ENCODE results near the gene C22orf23.
"Not testable (repeated sequence)": the region's sequence is repeated elsewhere in the genome, so short reads cannot be mapped to it uniquely, and the experiment has no call there.

The C22orf23 gene

DNA sequence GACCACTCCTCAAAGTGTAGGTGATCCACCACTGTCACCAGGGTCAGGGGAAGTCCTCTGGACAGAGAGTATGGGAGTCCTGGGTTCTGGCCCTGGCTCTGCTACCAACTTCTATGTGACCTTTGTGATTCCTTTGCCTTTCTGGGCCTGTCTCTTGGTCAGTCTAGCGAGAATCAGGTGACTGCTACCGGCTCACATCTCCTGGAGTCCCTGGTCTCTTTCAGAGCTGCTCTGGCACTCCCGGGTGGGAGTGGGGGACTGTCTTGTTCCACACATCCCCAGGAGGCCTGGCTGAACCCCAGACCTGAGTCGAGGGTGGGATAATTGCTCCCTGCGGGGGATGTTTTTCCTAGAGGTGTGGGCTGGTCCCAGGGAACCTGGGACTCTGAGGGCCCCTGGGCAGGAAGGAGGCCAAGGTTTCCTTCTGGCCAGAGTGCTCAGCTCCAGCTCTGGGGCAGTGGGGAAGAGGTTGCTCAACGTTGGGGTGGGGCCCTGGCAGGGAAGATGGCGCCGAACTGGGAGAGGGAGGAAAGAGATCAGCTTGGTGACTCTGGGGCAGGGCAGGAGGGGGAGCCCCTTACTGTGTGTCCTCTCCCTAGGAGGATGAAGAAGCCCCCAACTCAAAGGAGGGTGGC is 28.9 kb upstream of the C22orf23 start:
- no peaks in the 10 kb centered on the region for H3K27me3 ChIP-seq (replicated peaks in 2 of 5; ENCODE audit: control insufficient read depth in 4 of 5, insufficient read depth in 5 of 5, low read length in 4 of 5)
- H3K27ac ChIP-seq (ENCODE audit: insufficient read depth in 1 of 2, low read depth in 1 of 2, low read length in 2 of 2, poor library complexity in 1 of 2, severe bottlenecking in 2 of 2) = no peak overlapping the region
- H3K4me3 ChIP-seq (ENCODE audit: control insufficient read depth in 1 of 7, extremely low read depth in 1 of 7, insufficient read depth in 4 of 7, low read depth in 2 of 7, low read length in 6 of 7) = no peak overlapping the region
- CTCF ChIA-PET = interaction anchor here (1.4 kb wide), 1 partner anchor 17 kb away, joined by 4 read pairs; no protein-coding TSS in a partner anchor
- no peaks in the 10 kb centered on the region for H3K9me3 ChIP-seq (ENCODE audit: control extremely low read depth in 1 of 5, control insufficient read depth in 4 of 5, insufficient read depth in 2 of 5, low read depth in 1 of 5, low read length in 4 of 5)
- H3K36me3 ChIP-seq (ENCODE audit: control insufficient read depth in 4 of 4, insufficient read depth in 4 of 4, low read length in 3 of 4) = no peaks in the 10 kb centered on the region
- whole genome bisulfite sequencing (ENCODE audit: insufficient coverage) = 97% methylated on average over 6 of the region's 8 CpGs
- peaks cover 0 to 15% (median 12%) of the 10 kb centered on the region in 4 experiments for H3K4me1 ChIP-seq (ENCODE audit: control extremely low read depth in 1 of 4, control insufficient read depth in 4 of 4, insufficient read depth in 4 of 4, low read length in 3 of 4)
- DNase-seq = no peak
- POLR2A ChIA-PET = interaction anchor here (0.7 kb wide), 1 partner anchor 722 kb away, joined by 3 read pairs; no protein-coding TSS in a partner anchor

DNA sequence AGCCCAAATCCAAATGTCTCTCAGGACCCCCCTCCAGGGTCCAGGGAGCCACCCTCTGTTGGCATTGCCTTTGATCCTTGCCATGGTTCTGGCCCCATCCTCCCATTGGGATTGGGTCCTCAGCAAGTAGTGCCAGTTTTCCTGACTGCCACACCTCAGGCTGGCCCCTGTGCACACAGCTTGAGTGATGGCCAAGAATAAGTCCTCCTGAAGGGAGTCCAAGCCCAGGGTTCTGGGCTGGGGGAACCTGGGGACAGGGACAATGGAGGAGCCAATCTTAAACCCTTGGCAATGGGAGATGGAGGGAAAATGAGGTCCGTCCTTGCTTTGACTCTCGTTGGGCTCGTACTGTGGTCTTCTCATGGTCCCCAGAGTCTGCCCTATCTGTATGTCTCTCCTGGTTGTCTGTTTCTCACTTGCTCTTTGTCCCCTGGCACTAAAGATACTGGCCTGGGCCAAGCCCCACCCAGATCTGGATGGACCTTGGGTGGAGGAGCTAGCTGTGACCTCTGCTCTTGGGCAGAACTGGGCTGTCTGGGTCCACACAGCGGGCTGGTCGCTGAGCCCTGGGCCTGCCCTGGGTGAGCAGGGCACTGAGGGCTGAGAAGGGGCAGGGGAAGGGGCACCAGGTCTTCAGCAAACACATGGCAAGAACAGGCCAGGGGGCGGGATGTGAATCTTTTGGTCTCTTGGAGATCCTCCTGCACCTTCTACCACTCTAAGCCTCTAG is 28.0 kb upstream of the C22orf23 start:
- no peak overlapping the region for H3K4me3 ChIP-seq (ENCODE audit: control insufficient read depth in 1 of 7, extremely low read depth in 1 of 7, insufficient read depth in 4 of 7, low read depth in 2 of 7, low read length in 6 of 7)
- H3K36me3 ChIP-seq (ENCODE audit: control insufficient read depth in 4 of 4, insufficient read depth in 4 of 4, low read length in 3 of 4) = peaks cover 0 to 3% (median under 1%) of the 10 kb centered on the region in 4 experiments
- no peaks in the 10 kb centered on the region for H3K27me3 ChIP-seq (replicated peaks in 2 of 5; ENCODE audit: control insufficient read depth in 4 of 5, insufficient read depth in 5 of 5, low read length in 4 of 5)
- WGBS (ENCODE audit: insufficient coverage) = 95% methylated on average over 4 of the region's 6 CpGs
- CTCF ChIA-PET = interaction anchor here (1.4 kb wide), 1 partner anchor 16 kb away, joined by 4 read pairs; no protein-coding TSS in a partner anchor
- H3K27ac ChIP-seq (ENCODE audit: insufficient read depth in 1 of 2, low read depth in 1 of 2, low read length in 2 of 2, poor library complexity in 1 of 2, severe bottlenecking in 2 of 2) = no peak overlapping the region
- H3K4me1 ChIP-seq (ENCODE audit: control extremely low read depth in 1 of 4, control insufficient read depth in 4 of 4, insufficient read depth in 4 of 4, low read length in 3 of 4) = peaks cover 0 to 6% (median 5%) of the 10 kb centered on the region in 4 experiments
- POLR2A ChIA-PET = no interaction called here
- H3K9me3 ChIP-seq (ENCODE audit: control extremely low read depth in 1 of 5, control insufficient read depth in 4 of 5, insufficient read depth in 2 of 5, low read depth in 1 of 5, low read length in 4 of 5) = no peaks in the 10 kb centered on the region
- no peak for DNase-seq

DNA sequence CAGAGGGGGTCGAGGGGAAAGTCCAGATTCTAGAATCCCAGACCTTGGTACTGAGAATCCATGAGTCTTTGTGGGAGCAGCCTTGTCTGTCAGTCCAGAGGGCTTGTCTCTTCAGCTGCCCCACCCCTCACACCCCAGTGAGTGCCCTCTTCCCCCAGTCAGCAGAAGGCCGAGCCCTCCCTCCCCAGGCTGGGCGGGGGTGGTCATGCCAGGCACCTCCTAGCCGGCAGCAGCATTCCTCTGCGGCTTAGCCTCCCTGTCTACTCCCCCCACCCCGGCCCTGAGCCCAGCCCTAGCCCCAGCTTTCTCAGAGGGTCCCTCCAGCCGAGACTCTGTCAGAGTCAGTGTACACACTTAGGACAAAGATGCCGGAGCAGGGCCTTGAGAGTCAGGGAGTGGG is 26.4 kb upstream of the C22orf23 start:
- CTCF ChIA-PET = interaction anchor here (1.7 kb wide), 1 partner anchor 14 kb away, joined by 6 read pairs; no protein-coding TSS in a partner anchor
- POLR2A ChIA-PET = no interaction called here

DNA sequence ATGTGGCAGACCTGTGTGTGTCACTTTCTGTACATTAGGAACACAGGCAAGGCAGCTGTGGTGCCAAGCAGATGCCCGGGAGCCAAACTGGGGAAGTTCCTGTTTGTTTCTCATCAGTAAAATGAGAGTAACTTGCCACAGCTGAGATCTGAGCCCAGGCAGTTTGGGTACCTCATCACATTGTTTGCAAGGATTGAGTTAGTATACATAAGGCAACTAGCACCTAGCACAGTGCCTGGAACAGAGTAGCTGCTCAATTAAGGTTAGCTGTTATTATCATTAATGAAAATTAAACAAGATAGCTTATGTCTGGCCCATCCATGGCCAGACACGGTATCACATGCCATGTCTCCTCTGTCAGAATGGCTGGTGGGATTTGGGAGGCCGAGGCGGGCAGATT is 23.1 kb upstream of the C22orf23 start:
- ChIA-PET CTCF (interaction anchor here (0.8 to 2.9 kb wide), 3 partner anchors 9 to 13 kb away, joined by 3 to 14 read pairs (median 7); no protein-coding TSS in a partner anchor), POLR2A (no interaction called here)
- H3K36me3 ChIP-seq (ENCODE audit: control insufficient read depth in 4 of 4, insufficient read depth in 4 of 4, low read length in 3 of 4) = peaks cover 0 to 15% (median 11%) of the 10 kb centered on the region in 4 experiments
- no peak overlapping the region for H3K27ac ChIP-seq (ENCODE audit: insufficient read depth in 1 of 2, low read depth in 1 of 2, low read length in 2 of 2, poor library complexity in 1 of 2, severe bottlenecking in 2 of 2)
- DNase-seq = no peak
- no peaks in the 10 kb centered on the region for H3K4me1 ChIP-seq (ENCODE audit: control extremely low read depth in 1 of 4, control insufficient read depth in 4 of 4, insufficient read depth in 4 of 4, low read length in 3 of 4)
- no peaks in the 10 kb centered on the region for H3K9me3 ChIP-seq (ENCODE audit: control extremely low read depth in 1 of 5, control insufficient read depth in 4 of 5, insufficient read depth in 2 of 5, low read depth in 1 of 5, low read length in 4 of 5)
- no peak overlapping the region for H3K4me3 ChIP-seq (ENCODE audit: control insufficient read depth in 1 of 7, extremely low read depth in 1 of 7, insufficient read depth in 4 of 7, low read depth in 2 of 7, low read length in 6 of 7)
- no peaks in the 10 kb centered on the region for H3K27me3 ChIP-seq (replicated peaks in 2 of 5; ENCODE audit: control insufficient read depth in 4 of 5, insufficient read depth in 5 of 5, low read length in 4 of 5)
- WGBS (ENCODE audit: insufficient coverage) = 98% methylated on average over 4 of the region's 4 CpGs

More for the DNA sequence above, 26.4 kb upstream of the C22orf23 start:
- H3K9me3 ChIP-seq (ENCODE audit: control extremely low read depth in 1 of 5, control insufficient read depth in 4 of 5, insufficient read depth in 2 of 5, low read depth in 1 of 5, low read length in 4 of 5) = no peaks in the 10 kb centered on the region
- H3K27ac ChIP-seq (ENCODE audit: insufficient read depth in 1 of 2, low read depth in 1 of 2, low read length in 2 of 2, poor library complexity in 1 of 2, severe bottlenecking in 2 of 2) = no peak overlapping the region
- H3K36me3 ChIP-seq (ENCODE audit: control insufficient read depth in 4 of 4, insufficient read depth in 4 of 4, low read length in 3 of 4) = peaks cover 0 to 5% (median 4%) of the 10 kb centered on the region in 4 experiments
- DNase-seq = no peak
- H3K4me1 ChIP-seq (ENCODE audit: control extremely low read depth in 1 of 4, control insufficient read depth in 4 of 4, insufficient read depth in 4 of 4, low read length in 3 of 4) = no peaks in the 10 kb centered on the region
- no peaks in the 10 kb centered on the region for H3K27me3 ChIP-seq (replicated peaks in 2 of 5; ENCODE audit: control insufficient read depth in 4 of 5, insufficient read depth in 5 of 5, low read length in 4 of 5)
- 100% methylated on average over 3 of the region's 8 CpGs for WGBS (ENCODE audit: insufficient coverage)
- H3K4me3 ChIP-seq (ENCODE audit: control insufficient read depth in 1 of 7, extremely low read depth in 1 of 7, insufficient read depth in 4 of 7, low read depth in 2 of 7, low read length in 6 of 7) = no peak overlapping the region

DNA sequence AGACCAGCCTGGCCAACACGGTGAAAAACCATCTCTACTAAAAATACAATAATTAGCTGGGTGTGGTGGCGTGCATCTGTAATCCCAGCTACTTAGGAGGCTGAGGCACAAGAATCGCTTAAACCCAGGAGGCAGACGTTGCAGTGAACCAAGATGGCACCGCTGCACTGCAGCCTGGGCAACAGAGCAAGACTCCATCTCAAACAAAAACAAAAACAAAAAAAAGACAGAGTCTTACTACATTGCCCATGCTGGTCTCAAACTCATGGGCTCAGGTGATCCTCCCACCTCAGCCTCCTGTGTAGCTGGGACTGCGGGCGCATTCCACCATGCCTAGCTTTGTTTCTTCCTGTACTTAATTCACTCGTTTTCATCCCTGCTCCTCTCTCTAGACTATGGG is 22.6 kb upstream of the C22orf23 start:
- H3K27me3 ChIP-seq (replicated peaks in 2 of 5; ENCODE audit: control insufficient read depth in 4 of 5, insufficient read depth in 5 of 5, low read length in 4 of 5); H3K4me1 ChIP-seq (ENCODE audit: control extremely low read depth in 1 of 4, control insufficient read depth in 4 of 4, insufficient read depth in 4 of 4, low read length in 3 of 4); H3K4me3 ChIP-seq (ENCODE audit: control insufficient read depth in 1 of 7, extremely low read depth in 1 of 7, insufficient read depth in 4 of 7, low read depth in 2 of 7, low read length in 6 of 7); H3K9me3 ChIP-seq (ENCODE audit: control extremely low read depth in 1 of 5, control insufficient read depth in 4 of 5, insufficient read depth in 2 of 5, low read depth in 1 of 5, low read length in 4 of 5); POLR2A ChIA-PET; H3K27ac ChIP-seq (ENCODE audit: insufficient read depth in 1 of 2, low read depth in 1 of 2, low read length in 2 of 2, poor library complexity in 1 of 2, severe bottlenecking in 2 of 2); DNase-seq: not testable (repeated sequence)
- 97% methylated on average over 8 of the region's 8 CpGs for WGBS (ENCODE audit: insufficient coverage)
- peaks cover 0 to 18% (median 12%) of the 10 kb centered on the region in 4 experiments for H3K36me3 ChIP-seq (ENCODE audit: control insufficient read depth in 4 of 4, insufficient read depth in 4 of 4, low read length in 3 of 4)
- CTCF ChIA-PET = interaction anchor here (0.8 to 2.9 kb wide), 2 partner anchors 11 to 13 kb away, joined by 3 to 14 read pairs; no protein-coding TSS in a partner anchor

DNA sequence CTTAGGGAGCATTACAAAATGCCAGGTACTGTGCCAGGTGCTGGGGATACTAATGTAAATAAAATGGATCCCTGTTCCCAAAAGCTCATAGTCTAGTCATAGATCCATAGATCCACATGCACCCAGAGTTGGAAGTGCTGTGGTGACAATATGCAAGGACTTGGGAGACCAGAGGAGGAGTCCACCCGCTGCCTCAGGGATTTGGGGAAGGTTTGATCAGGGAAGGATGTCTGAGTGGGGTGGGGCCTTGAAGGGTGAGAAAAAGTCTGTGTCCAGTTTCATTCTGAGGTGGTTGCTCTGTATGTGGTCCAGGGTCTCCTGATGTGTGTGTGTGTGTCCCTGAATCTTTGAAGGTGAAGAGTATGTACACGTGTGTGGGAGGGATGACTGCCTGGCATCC is 21.8 kb upstream of the C22orf23 start:
- Histone ChIP-seq H3K27me3 (replicated peaks in 2 of 5; ENCODE audit: control insufficient read depth in 4 of 5, insufficient read depth in 5 of 5, low read length in 4 of 5) (no peaks in the 10 kb centered on the region), H3K36me3 (ENCODE audit: control insufficient read depth in 4 of 4, insufficient read depth in 4 of 4, low read length in 3 of 4) (peaks cover 0 to 18% (median 13%) of the 10 kb centered on the region in 4 experiments), H3K4me1 (ENCODE audit: control extremely low read depth in 1 of 4, control insufficient read depth in 4 of 4, insufficient read depth in 4 of 4, low read length in 3 of 4) (no peaks in the 10 kb centered on the region), H3K9me3 (ENCODE audit: control extremely low read depth in 1 of 5, control insufficient read depth in 4 of 5, insufficient read depth in 2 of 5, low read depth in 1 of 5, low read length in 4 of 5) (no peaks in the 10 kb centered on the region), H3K27ac (ENCODE audit: insufficient read depth in 1 of 2, low read depth in 1 of 2, low read length in 2 of 2, poor library complexity in 1 of 2, severe bottlenecking in 2 of 2) (no peak overlapping the region), H3K4me3 (ENCODE audit: control insufficient read depth in 1 of 7, extremely low read depth in 1 of 7, insufficient read depth in 4 of 7, low read depth in 2 of 7, low read length in 6 of 7) (no peak overlapping the region)
- CTCF ChIA-PET = interaction anchor here (2.9 kb wide), 1 partner anchor 10 kb away, joined by 14 read pairs; no protein-coding TSS in a partner anchor
- 95% methylated on average over 2 of the region's 2 CpGs for WGBS (ENCODE audit: insufficient coverage)
- no peak for DNase-seq
- POLR2A ChIA-PET = no interaction called here
